HepG2 (cell line): Measurements from ENCODE around the gene NFE2L2. TPM values are rescaled to one million over a fixed set of nuclear protein-coding genes. Genes with fewer than 3 reads are reported as not detected.

Source experiments
- ADNP ChIP-seq: sonication (generic); formaldehyde crosslinking; IDR thresholded peaks from 2 replicates; pipeline ENCODE4 v1.4.0; 2020; ENCODE audit warnings: missing genetic modification reagents
- ARID5B ChIP-seq: IDR thresholded peaks from 2 replicates; pipeline ENCODE4 v1.4.0; 2020; ENCODE audit warnings: mild to moderate bottlenecking, missing genetic modification reagents
- CEBPG ChIP-seq: IDR thresholded peaks from 2 replicates; pipeline ENCODE4 v1.6.1; 2016
- CENPX ChIP-seq: sonication (generic); formaldehyde crosslinking; IDR thresholded peaks from 2 replicates; pipeline ENCODE4 v1.9.0; 2021; ENCODE audit warnings: mild to moderate bottlenecking, missing genetic modification reagents, moderate library complexity
- DR1 ChIP-seq: sonication (generic); formaldehyde crosslinking; IDR thresholded peaks from 2 replicates; pipeline ENCODE4 v1.8.0; 2021; ENCODE audit warnings: mild to moderate bottlenecking, missing genetic modification reagents, inconsistent platforms
- ELF3 ChIP-seq: IDR thresholded peaks from 2 replicates; pipeline ENCODE4 v1.6.1; 2016; ENCODE audit warnings: missing genetic modification reagents, missing compliant biosample characterization
- KAT2B ChIP-seq: fragments of 150-350 bp; IDR thresholded peaks from 2 replicates; pipeline ENCODE4 v1.6.1; 2014; ENCODE audit warnings: low read depth, low read length, borderline replicate concordance
- KDM4B ChIP-seq: sonication (generic); formaldehyde crosslinking; IDR thresholded peaks from 2 replicates; pipeline ENCODE4 v1.4.0; 2020; ENCODE audit warnings: missing genetic modification reagents
- PAWR ChIP-seq: sonication (generic); formaldehyde crosslinking; IDR thresholded peaks from 2 replicates; pipeline ENCODE4 v1.4.0; 2020; ENCODE audit warnings: missing genetic modification reagents, mild to moderate bottlenecking, borderline replicate concordance
- PRPF4 ChIP-seq: fragments of 200-400 bp; formaldehyde crosslinking; IDR thresholded peaks from 2 replicates; pipeline ENCODE4 v1.6.1; 2016; ENCODE audit warnings: low read length, low read depth; ENCODE audit not compliant: poor library complexity, severe bottlenecking
- RARA ChIP-seq: IDR thresholded peaks from 2 replicates; pipeline ENCODE4 v1.6.1; 2016; ENCODE audit warnings: missing genetic modification reagents, missing compliant biosample characterization
- SAP130 ChIP-seq: IDR thresholded peaks from 2 replicates; pipeline ENCODE4 v1.6.1; 2016; ENCODE audit warnings: low read depth
- SOX5 ChIP-seq: IDR thresholded peaks from 2 replicates; pipeline ENCODE4 v1.6.1; 2016; ENCODE audit warnings: borderline replicate concordance
- SOX6 ChIP-seq, 2 experiments: fragments of 450-650 bp in 1 of 2; sonication (generic) in 1 of 2; formaldehyde crosslinking in 1 of 2; IDR thresholded peaks; 2 replicates each; pipeline versions ENCODE4 v1.4.0 to v1.6.1; 2017 to 2020; ENCODE audit warnings: antibody characterized with exemption in 1 of 2, mild to moderate bottlenecking in 1 of 2, missing genetic modification reagents in 1 of 2
- ZNF256 ChIP-seq: sonication (generic); formaldehyde crosslinking; conservative IDR thresholded peaks from 2 replicates; pipeline ENCODE4 v1.4.0; 2020; ENCODE audit warnings: missing genetic modification reagents
- ZNF280B ChIP-seq: sonication (generic); formaldehyde crosslinking; IDR thresholded peaks from 2 replicates; pipeline ENCODE4 v1.5.0; 2020; ENCODE audit warnings: missing genetic modification reagents, mild to moderate bottlenecking, borderline replicate concordance
- ZNF670 ChIP-seq: sonication (generic); formaldehyde crosslinking; IDR thresholded peaks from 2 replicates; pipeline ENCODE4 v1.8.0; 2022; ENCODE audit warnings: mild to moderate bottlenecking, missing genetic modification reagents, borderline replicate concordance
- polyA plus RNA-seq, 8 experiments: library from polyadenylated mRNA; depleted of rRNA in 3 of 8; stranded (reverse) in 7 of 8; unstranded in 1 of 8; fragments of >200 nt; fragmentation: Illumina TruSeq in 4 of 8; extraction: Trizol in 4 of 8; gene quantifications; 2 replicates each; pipeline versions ENCODE4 v1.2.1 to v1.2.3, GENCODE V29; 2011 to 2016; ENCODE audit warnings: low read depth in 4 of 8, missing spikeins in 1 of 8, mixed read lengths in 1 of 8; ENCODE audit not compliant: insufficient read depth in 1 of 8
- total RNA-seq, 5 experiments: library from RNA; depleted of rRNA; stranded (reverse); fragments of >200 nt; fragmentation: Illumina TruSeq; extraction: Trizol; gene quantifications; 2 replicates each; pipeline ENCODE4 v1.2.3, GENCODE V29; 2016; ENCODE audit warnings: low read depth in 1 of 5
- TF ChIP-seq, protein P1 (sequence below): sonication (generic); formaldehyde crosslinking; IDR thresholded peaks from 2 replicates; pipeline ENCODE4 v1.4.0; 2020; ENCODE audit warnings: missing genetic modification reagents
- TF ChIP-seq, protein P2 (sequence below): sonication (generic); formaldehyde crosslinking; IDR thresholded peaks from 2 replicates; pipeline ENCODE4 v1.4.0; 2020; ENCODE audit warnings: missing genetic modification reagents

The NFE2L2 gene
- total and polyA plus RNA-seq, 2 of the 13 experiments (the other 11 are each of a cell fraction or from before 2014, with no cell fraction given), result 84.6 to 215 TPM

DNA sequence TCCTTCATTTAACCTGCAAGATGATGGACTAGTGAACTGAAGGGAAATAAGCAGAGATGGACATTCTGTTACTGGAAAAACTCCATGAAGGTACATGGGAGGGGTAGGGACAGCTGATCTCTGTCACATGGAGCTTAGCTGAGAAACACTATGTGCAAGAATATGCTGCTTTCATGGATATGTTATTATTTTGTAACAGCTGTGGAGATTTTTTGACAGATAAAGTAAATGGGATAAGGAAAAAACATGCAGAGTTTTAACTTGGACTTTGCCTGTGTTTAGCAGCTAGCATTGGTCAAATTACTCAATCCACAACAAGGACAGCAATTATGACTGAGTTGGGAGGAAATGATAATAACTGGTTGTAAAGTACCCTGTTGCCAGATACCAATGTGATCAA lies 80.7 kb downstream of the NFE2L2 start (continued):
- TF ChIP-seq ZNF280B (CRISPR knock-in tag) (no peak), CENPX (no peak), SOX6 (IDR thresholded peaks at IDR 0.05) (no peak), SOX6 (CRISPR knock-in tag; IDR thresholded peaks at IDR 0.05) (0 out of 2 replicates have a peak, but pooled peaks have one; percentile 26), ELF3 (CRISPR knock-in tag) (peak; percentile 46; the same call in 1 of the 2 replicates), ZNF670 (CRISPR knock-in tag) (no peak), ZNF256 (CRISPR knock-in tag) (no peak), DR1 (CRISPR knock-in tag) (no peak), SOX5 (CRISPR knock-in tag) (0 out of 2 replicates have a peak, but pooled peaks have one; percentile 26), CEBPG (CRISPR knock-in tag) (peak; percentile 65), KAT2B (no peak), PAWR (CRISPR knock-in tag) (no peak), RARA (0 out of 2 replicates have a peak, but pooled peaks have one; percentile 19), ARID5B (CRISPR knock-in tag) (peak; percentile 54; the same call in 1 of the 2 replicates), SAP130 (CRISPR knock-in tag) (peak; percentile 29; the same call in 1 of the 2 replicates), ADNP (CRISPR knock-in tag) (no peak), PRPF4 (no peak), KDM4B (no peak)
- TF ChIP-seq, protein P1, sequence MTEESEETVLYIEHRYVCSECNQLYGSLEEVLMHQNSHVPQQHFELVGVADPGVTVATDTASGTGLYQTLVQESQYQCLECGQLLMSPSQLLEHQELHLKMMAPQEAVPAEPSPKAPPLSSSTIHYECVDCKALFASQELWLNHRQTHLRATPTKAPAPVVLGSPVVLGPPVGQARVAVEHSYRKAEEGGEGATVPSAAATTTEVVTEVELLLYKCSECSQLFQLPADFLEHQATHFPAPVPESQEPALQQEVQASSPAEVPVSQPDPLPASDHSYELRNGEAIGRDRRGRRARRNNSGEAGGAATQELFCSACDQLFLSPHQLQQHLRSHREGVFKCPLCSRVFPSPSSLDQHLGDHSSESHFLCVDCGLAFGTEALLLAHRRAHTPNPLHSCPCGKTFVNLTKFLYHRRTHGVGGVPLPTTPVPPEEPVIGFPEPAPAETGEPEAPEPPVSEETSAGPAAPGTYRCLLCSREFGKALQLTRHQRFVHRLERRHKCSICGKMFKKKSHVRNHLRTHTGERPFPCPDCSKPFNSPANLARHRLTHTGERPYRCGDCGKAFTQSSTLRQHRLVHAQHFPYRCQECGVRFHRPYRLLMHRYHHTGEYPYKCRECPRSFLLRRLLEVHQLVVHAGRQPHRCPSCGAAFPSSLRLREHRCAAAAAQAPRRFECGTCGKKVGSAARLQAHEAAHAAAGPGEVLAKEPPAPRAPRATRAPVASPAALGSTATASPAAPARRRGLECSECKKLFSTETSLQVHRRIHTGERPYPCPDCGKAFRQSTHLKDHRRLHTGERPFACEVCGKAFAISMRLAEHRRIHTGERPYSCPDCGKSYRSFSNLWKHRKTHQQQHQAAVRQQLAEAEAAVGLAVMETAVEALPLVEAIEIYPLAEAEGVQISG (CRISPR knock-in tag), result no peak
- TF ChIP-seq, protein P2, sequence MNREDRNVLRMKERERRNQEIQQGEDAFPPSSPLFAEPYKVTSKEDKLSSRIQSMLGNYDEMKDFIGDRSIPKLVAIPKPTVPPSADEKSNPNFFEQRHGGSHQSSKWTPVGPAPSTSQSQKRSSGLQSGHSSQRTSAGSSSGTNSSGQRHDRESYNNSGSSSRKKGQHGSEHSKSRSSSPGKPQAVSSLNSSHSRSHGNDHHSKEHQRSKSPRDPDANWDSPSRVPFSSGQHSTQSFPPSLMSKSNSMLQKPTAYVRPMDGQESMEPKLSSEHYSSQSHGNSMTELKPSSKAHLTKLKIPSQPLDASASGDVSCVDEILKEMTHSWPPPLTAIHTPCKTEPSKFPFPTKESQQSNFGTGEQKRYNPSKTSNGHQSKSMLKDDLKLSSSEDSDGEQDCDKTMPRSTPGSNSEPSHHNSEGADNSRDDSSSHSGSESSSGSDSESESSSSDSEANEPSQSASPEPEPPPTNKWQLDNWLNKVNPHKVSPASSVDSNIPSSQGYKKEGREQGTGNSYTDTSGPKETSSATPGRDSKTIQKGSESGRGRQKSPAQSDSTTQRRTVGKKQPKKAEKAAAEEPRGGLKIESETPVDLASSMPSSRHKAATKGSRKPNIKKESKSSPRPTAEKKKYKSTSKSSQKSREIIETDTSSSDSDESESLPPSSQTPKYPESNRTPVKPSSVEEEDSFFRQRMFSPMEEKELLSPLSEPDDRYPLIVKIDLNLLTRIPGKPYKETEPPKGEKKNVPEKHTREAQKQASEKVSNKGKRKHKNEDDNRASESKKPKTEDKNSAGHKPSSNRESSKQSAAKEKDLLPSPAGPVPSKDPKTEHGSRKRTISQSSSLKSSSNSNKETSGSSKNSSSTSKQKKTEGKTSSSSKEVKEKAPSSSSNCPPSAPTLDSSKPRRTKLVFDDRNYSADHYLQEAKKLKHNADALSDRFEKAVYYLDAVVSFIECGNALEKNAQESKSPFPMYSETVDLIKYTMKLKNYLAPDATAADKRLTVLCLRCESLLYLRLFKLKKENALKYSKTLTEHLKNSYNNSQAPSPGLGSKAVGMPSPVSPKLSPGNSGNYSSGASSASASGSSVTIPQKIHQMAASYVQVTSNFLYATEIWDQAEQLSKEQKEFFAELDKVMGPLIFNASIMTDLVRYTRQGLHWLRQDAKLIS (CRISPR knock-in tag), result no peak
